Neural cell (in vitro differentiated cells): Measurements from ENCODE around the gene PPP2R3A. TPM values are rescaled to one million over a fixed set of nuclear protein-coding genes. Genes with fewer than 3 reads are reported as not detected.

ENCODE experiments used
- H2AFZ ChIP-seq: fragments of 200-600, 300-800 bp; sonication (generic), shearing (Covaris generic); 2 replicates; pipeline ENCODE4 v1.6.0; 2014; ENCODE audit warnings: low read depth, mild to moderate bottlenecking, antibody characterized with exemption, low read length, moderate library complexity
- H3F3A ChIP-seq: fragments of 200-600 bp; shearing (Covaris generic); 2 replicates; pipeline ENCODE4 v1.6.1; 2016; ENCODE audit warnings: mild to moderate bottlenecking, moderate library complexity, mixed read lengths, antibody characterized with exemption, low read length; ENCODE audit not compliant: insufficient read depth, poor library complexity, severe bottlenecking
- H3K27ac ChIP-seq: fragments of 200-600, 300-800 bp; sonication (generic), shearing (Covaris generic); 2 replicates; pipeline ENCODE4 v1.5.1; 2014; ENCODE audit warnings: mild to moderate bottlenecking, low read length, moderate library complexity
- H3K27me3 ChIP-seq: fragments of 300-800, 200-600 bp; sonication (generic), shearing (Covaris generic); 2 replicates; pipeline ENCODE4 v1.6.0; 2014; ENCODE audit warnings: mild to moderate bottlenecking, low read depth, low read length, moderate library complexity; ENCODE audit not compliant: insufficient read depth
- H3K36me3 ChIP-seq: fragments of 300-800, 200-600 bp; sonication (generic), shearing (Covaris generic); 2 replicates; pipeline ENCODE4 v1.5.1; 2014; ENCODE audit warnings: mild to moderate bottlenecking, antibody characterized with exemption, low read length, moderate library complexity; ENCODE audit not compliant: insufficient read depth
- H3K4me2 ChIP-seq: fragments of 300-800, 200-600 bp; sonication (generic), shearing (Covaris generic); 2 replicates; pipeline ENCODE4 v1.6.0; 2014; ENCODE audit warnings: mild to moderate bottlenecking, low read length
- H3K4me3 ChIP-seq: fragments of 300-800, 200-600 bp; sonication (generic), shearing (Covaris generic); 2 replicates; pipeline ENCODE4 v1.5.1; 2014; ENCODE audit warnings: mild to moderate bottlenecking, low read length, moderate library complexity
- H3K79me2 ChIP-seq: fragments of 200-600 bp; shearing (Covaris generic); replicated peaks from 2 replicates; pipeline ENCODE4 v1.6.0; 2014; ENCODE audit warnings: mild to moderate bottlenecking, low read length, moderate library complexity; ENCODE audit not compliant: insufficient read depth
- H3K9ac ChIP-seq: fragments of 300-800, 200-600 bp; sonication (generic), shearing (Covaris generic); 2 replicates; pipeline ENCODE4 v1.6.1; 2016; ENCODE audit warnings: mild to moderate bottlenecking, low read length, mixed read lengths
- H3K9me2 ChIP-seq: fragments of 200-600 bp; shearing (Covaris generic); 2 replicates; pipeline ENCODE4 v1.6.1; 2016; ENCODE audit warnings: mild to moderate bottlenecking, low read length, mixed read lengths; ENCODE audit not compliant: insufficient read depth
- H3K9me3 ChIP-seq: fragments of 200-600, 300-800 bp; sonication (generic), shearing (Covaris generic); 2 replicates; pipeline ENCODE4 v1.6.1; 2016; ENCODE audit warnings: mild to moderate bottlenecking, mixed run types, low read length, moderate library complexity, mixed read lengths
- H4K20me1 ChIP-seq: fragments of 200-600 bp; shearing (Covaris generic); 2 replicates; pipeline ENCODE4 v1.6.1; 2016; ENCODE audit warnings: mild to moderate bottlenecking, mixed run types; ENCODE audit not compliant: insufficient read depth
- CTCF ChIP-seq: fragments of 450-650 bp; IDR thresholded peaks from 2 replicates; pipeline ENCODE4 v1.5.1; 2014; ENCODE audit warnings: antibody characterized with exemption, mild to moderate bottlenecking, moderate library complexity; ENCODE audit not compliant: poor library complexity, severe bottlenecking
- EP300 ChIP-seq: fragments of 450-650 bp; conservative IDR thresholded peaks from 2 replicates; pipeline ENCODE4 v1.6.1; 2014; ENCODE audit warnings: antibody characterized with exemption, mild to moderate bottlenecking, moderate library complexity; ENCODE audit not compliant: poor library complexity, severe bottlenecking
- EZH2 ChIP-seq: fragments of 200-600, 300-800 bp; shearing (Covaris generic), sonication (generic); IDR thresholded peaks from 2 replicates; pipeline ENCODE4 v1.6.1; 2014; ENCODE audit warnings: antibody characterized with exemption, low read length, borderline replicate concordance, mild to moderate bottlenecking; ENCODE audit not compliant: insufficient read depth, poor library complexity, severe bottlenecking
- MXI1 ChIP-seq: fragments of 450-650 bp; conservative IDR thresholded peaks from 2 replicates; pipeline ENCODE4 v1.6.1; 2014; ENCODE audit warnings: antibody characterized with exemption, mild to moderate bottlenecking; ENCODE audit not compliant: poor library complexity, severe bottlenecking
- POLR2AphosphoS5 ChIP-seq: IDR thresholded peaks from 2 replicates; pipeline ENCODE4 v1.6.1; 2012
- RAD21 ChIP-seq: fragments of 450-650 bp; conservative IDR thresholded peaks from 2 replicates; pipeline ENCODE4 v1.6.1; 2014; ENCODE audit warnings: antibody characterized with exemption, mild to moderate bottlenecking, moderate library complexity
- REST ChIP-seq: IDR thresholded peaks from 2 replicates; pipeline ENCODE4 v1.6.1; 2012; ENCODE audit warnings: borderline replicate concordance
- SMC3 ChIP-seq: fragments of 450-650 bp; conservative IDR thresholded peaks from 2 replicates; pipeline ENCODE4 v1.6.1; 2014; ENCODE audit warnings: antibody characterized with exemption, mild to moderate bottlenecking, moderate library complexity; ENCODE audit not compliant: poor library complexity
- TAF1 ChIP-seq: IDR thresholded peaks from 2 replicates; pipeline ENCODE4 v1.6.1; 2012; ENCODE audit warnings: low read depth
- polyA plus RNA-seq: library from polyadenylated mRNA; depleted of rRNA; stranded (reverse); fragments of >200 nt; gene quantifications from 2 replicates; pipeline ENCODE4 v1.2.3, GENCODE V29; 2014

The PPP2R3A gene
- polyA plus RNA-seq, 1 donor from 2014 or later: 17.9 TPM

GRCh38 chr3:135922903-135923250 is 42.7 kb upstream of the PPP2R3A start:
- H3K9me3 ChIP-seq: no peaks in the 10 kb centered on the region
- H3K4me3 ChIP-seq: no peak overlapping the region
- no peaks in the 10 kb centered on the region for H4K20me1 ChIP-seq
- H3K4me2 ChIP-seq: no peak overlapping the region
- H3F3A ChIP-seq: no peaks in the 10 kb centered on the region
- no peak overlapping the region for H3K27ac ChIP-seq
- no peak overlapping the region for H2AFZ ChIP-seq
- H3K36me3 ChIP-seq: no peaks in the 10 kb centered on the region
- no peaks in the 10 kb centered on the region for H3K79me2 ChIP-seq
- H3K9ac ChIP-seq: no peak overlapping the region
- no peaks in the 10 kb centered on the region for H3K9me2 ChIP-seq
- TF ChIP-seq REST (no peak), EZH2 (no peak), TAF1 (no peak), MXI1 (no peak), EP300 (no peak), RAD21 (no peak), POLR2AphosphoS5 (no peak), SMC3 (no peak), CTCF (no peak)
- no peaks in the 10 kb centered on the region for H3K27me3 ChIP-seq

GRCh38 chr3:135924506-135924905 is 41.0 kb upstream of the PPP2R3A start:
- Histone ChIP-seq H2AFZ (no peak overlapping the region), H3F3A (no peaks in the 10 kb centered on the region), H3K27me3 (no peaks in the 10 kb centered on the region), H3K79me2 (no peaks in the 10 kb centered on the region), H3K9ac (no peak overlapping the region), H3K9me2 (no peaks in the 10 kb centered on the region), H3K36me3 (no peaks in the 10 kb centered on the region), H3K4me2 (no peak overlapping the region), H4K20me1 (no peaks in the 10 kb centered on the region), H3K27ac (no peak overlapping the region), H3K4me3 (no peak overlapping the region), H3K9me3 (no peaks in the 10 kb centered on the region)
- TF ChIP-seq EZH2 (no peak), TAF1 (no peak), RAD21 (no peak), SMC3 (no peak), REST (no peak), POLR2AphosphoS5 (no peak), EP300 (no peak), MXI1 (no peak), CTCF (no peak)
